ENCODE results near the gene ZSCAN12.

The ZSCAN12 gene

GRCh38 chr6:28335040-28335563 is 64.4 kb downstream of the ZSCAN12 start:
- in situ Hi-C loops (cut with MboI; ENCODE audit: low sequenced_read_pairs): loop anchor here (25.0 kb wide), 1 partner anchor 448 kb away; a partner anchor contains a TSS

GRCh38 chr6:28334286-28335039 is 65.1 kb downstream of the ZSCAN12 start:
- in situ Hi-C loops (cut with MboI; ENCODE audit: low sequenced_read_pairs): loop anchor here (25.0 kb wide), 1 partner anchor 447 kb away; a partner anchor contains a TSS

- in situ Hi-C loops (cut with MboI; ENCODE audit: low sequenced_read_pairs): loop anchor here (25.0 kb wide), 1 partner anchor 446 kb away; a partner anchor contains a TSS
These were observed 65.9 kb downstream of the ZSCAN12 start for GRCh38 chr6:28333599-28334018.

GRCh38 chr6:28333047-28333446 is 66.5 kb downstream of the ZSCAN12 start:
- in situ Hi-C loops (cut with MboI; ENCODE audit: low sequenced_read_pairs): loop anchor here (25.0 kb wide), 1 partner anchor 446 kb away; a partner anchor contains a TSS

GRCh38 chr6:28330041-28330440 is 69.5 kb downstream of the ZSCAN12 start:
- in situ Hi-C loops (cut with MboI; ENCODE audit: low sequenced_read_pairs): loop anchor here (25.0 kb wide), 1 partner anchor 443 kb away; a partner anchor contains a TSS

All from HL-60/S4 (cell line).